Stimulated activated CD4-positive, alpha-beta T cell treated with anti-CD3 and anti-CD28 coated beads, TNF-alpha, amount 100 ng/mL, for 48 hours (primary cell): ENCODE measurements around the gene ALPP.
"Not testable (repeated sequence)": the region's sequence is repeated elsewhere in the genome, so short reads cannot be mapped to it uniquely, and the experiment has no call there.

Experiments used
- DNase-seq, 3 donors: peaks; one replicate each; pipeline ENCODE4 v3.0.0-alpha.2; 2020; ENCODE audit warnings: low read depth in 3 of 3

ALPP gene

DNA sequence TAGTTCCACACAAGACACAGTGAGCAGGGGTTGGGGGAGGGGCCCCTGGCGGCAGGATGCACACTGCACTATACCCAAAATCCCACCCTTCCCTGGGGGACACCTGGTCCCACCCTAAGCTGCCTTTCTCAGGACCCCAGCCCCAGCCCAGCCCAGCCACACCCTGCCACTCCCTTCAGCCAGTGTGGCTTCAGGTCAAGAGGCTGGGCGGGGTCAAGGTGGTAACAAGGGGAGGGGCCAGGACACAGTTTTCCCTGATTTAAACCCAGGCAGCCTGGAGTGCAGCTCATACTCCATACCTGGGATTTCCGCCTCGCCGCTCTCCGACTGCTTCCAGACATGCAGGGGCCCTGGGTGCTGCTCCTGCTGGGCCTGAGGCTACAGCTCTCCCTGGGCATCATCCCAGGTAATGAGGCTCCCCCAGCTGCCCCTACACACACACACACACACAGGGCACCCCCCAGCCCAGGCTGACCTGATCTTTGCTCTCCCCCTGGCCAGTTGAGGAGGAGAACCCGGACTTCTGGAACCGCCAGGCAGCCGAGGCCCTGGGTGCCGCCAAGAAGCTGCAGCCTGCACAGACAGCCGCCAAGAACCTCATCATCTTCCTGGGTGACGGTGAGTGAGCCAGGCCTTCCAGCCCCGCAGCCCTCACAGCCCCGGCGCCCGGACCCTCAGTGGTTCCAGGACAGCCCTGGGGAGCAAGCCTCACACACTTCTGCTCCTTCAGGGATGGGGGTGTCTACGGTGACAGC, 28.2 kb downstream of the ALPP start, which contains the start of gene ALPG:
Gene ALPG, plus strand, starts transcription at position 289 of the 755 bp plus-strand sequence. Its CDS starts 51 bp downstream, at position 340.
- no peak for DNase-seq

DNA sequence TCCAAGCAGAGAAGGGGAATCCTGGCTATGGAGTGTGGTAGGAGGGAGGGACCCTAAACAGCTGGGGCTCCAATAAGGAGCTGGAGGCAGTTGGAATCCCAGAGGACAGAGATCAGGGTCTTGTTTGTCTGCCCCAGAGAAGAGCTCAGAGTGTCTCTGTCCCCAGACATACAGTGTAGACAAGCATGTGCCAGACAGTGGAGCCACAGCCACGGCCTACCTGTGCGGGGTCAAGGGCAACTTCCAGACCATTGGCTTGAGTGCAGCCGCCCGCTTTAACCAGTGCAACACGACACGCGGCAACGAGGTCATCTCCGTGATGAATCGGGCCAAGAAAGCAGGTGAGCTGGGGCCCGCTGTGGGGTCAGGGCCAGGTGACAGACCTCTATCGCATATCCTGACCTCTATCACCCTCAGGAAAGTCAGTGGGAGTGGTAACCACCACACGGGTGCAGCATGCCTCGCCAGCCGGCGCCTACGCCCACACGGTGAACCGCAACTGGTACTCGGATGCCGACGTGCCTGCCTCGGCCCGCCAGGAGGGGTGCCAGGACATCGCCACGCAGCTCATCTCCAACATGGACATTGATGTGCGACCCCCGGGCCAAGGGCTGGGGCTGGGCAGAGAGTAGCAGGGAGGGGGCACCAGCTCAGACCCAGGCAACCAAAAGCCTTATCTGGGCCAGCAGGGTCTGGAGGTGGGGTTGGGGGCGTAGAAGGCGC, 29.0 kb downstream of the ALPP start:
- DNase-seq = not testable (repeated sequence)

- DNase-seq = not testable (repeated sequence)
These were observed 29.7 kb downstream of the ALPP start for GRCh38 chr2:232408269-232408668.

DNA sequence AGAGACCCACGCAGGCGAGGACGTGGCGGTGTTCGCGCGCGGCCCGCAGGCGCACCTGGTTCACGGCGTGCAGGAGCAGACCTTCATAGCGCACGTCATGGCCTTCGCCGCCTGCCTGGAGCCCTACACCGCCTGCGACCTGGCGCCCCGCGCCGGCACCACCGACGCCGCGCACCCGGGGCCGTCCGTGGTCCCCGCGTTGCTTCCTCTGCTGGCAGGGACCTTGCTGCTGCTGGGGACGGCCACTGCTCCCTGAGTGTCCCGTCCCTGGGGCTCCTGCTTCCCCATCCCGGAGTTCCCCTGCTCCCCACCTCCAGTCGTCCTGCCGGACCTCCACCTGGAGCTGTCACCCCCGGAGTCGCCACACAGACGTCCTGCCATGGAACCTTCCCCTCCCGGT, 31.1 kb downstream of the ALPP start:
- not testable (repeated sequence) for DNase-seq

DNA sequence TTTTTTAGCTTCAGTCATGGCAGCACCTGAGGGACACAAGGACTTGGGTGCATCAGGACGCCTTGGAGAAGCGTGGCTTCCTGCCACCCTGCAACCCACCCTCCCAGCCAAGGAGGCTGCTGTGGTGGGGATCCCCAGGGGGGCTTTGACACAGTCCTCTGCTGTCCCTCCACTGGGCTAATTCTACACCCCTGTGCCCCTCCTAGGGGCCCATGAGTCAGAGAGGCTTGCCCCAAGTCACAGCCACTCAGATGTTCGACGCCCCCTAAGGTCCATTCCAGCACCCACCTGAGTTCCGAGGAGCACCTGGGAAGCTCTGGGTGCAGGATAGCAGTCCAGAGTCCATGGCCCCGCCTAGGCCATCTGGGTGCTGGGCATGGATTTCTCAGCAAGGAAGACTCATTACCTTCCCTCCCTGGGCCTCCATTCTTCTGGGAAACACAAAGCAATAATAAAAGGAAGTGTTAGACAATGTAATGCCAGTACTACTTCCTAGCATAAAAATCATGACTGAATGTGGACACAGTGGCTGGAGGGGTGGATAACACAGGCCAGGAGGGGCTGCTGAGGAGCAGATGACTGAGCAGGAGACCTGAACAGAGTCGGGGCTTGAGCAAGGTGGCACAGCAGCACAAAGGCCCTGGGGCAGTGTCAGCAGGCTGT, 31.8 kb downstream of the ALPP start:
- no peak for DNase-seq

- no peak for DNase-seq
These were observed 33.5 kb downstream of the ALPP start for GRCh38 chr2:232411901-232412629.

DNA sequence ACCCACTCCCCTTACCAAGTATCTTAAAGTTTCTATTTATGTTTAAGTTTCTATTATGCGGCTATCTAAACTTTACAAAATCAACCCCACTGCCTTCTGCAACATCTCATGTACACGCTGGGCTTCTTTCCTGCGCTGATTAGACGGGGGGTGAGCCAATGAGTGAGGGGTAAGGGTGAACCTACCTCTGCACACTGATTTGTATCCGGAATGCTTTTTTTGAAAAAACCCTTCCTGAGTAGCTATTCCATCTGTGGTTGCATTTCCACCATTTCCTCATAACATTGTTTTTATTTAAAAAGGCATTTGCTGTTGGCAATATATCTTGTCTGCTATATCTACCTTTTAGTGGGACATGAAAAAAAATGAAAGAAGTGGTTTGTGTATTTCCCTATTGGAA, 34.4 kb downstream of the ALPP start:
- no peak for DNase-seq

GRCh38 chr2:232415138-232415690, 36.7 kb downstream of the ALPP start:
- no peak for DNase-seq

DNA sequence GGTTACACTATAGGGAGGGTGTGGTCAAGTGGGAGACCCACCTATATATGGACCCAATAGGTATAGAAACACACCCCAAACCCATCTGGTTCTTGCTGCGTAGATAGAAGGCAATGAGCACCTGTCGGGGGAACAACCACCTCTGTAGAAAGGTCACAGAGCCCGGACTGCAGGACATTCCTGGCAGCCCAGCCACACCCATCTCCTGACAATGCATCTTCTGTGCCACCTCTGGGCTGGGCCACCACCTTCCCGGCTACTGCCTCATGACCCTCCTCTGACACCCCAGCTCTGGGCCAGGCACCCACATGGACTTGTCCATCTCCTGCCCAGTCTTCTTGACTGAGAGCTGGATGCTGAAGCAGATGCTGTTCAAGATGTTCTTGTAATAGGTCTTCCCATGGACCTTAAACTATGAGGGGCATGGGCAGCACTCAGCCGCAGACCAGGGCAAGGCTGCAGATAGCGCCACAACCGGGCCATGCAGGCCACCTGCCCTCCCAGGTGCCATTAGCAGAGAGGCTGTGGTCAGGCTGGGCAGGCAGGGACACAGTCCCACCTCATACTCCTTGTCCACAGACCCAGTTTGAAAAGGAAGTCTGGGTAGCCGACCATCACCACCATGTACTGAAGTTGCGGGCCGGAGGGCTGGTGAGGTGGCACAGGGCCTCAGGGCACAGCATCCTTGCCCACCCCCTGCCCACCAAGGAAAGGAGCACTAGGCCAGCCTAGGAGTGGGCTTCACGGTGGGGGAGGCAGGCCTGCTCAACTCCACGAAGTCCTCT, 37.4 kb downstream of the ALPP start:
- DNase-seq = no peak

DNA sequence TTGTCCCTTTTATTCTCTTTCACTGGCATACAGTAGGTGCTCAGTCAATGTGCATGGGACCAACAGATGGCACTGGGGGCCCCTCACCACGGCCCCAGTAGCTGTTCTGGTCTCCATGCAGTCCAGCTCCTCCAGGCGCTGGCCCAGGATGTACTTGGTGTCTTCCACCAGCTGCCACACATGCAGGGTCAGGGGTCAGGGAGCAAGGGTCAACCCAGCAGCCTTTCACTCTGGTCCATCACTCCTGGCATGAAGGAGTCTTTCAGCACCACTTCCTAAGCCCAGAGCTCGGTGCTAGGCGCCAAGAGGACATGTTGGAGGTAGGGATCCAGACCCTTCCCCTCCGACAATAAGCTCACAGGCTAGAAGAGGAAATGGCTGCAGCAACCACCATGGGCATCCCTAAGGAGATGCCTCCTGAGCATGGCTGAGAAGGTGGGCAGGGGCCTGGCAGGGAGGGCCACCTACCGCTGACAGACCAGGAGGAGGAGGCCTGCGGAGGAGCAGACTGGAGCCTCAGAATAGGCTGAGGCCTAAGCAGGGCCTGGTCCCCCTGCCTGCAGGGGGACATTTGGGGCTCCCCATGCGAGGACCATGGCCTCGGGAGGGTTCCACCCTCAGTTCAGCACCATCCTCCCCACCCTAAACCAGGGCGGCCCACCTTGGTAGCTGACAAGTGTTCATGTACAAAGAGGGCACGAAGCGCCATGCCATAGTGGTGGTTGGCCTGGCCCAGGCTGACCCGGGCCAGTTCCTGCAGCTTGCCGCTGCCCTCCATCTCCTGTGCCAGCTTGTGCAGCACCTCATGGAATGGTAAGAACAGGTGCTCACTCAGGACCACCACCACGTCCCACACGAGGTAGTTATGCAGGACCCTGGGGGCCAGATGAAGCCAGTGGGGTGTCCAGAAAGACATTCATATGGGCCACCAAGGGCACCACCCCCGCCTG, 38.2 kb downstream of the ALPP start:
- DNase-seq = no peak

DNA sequence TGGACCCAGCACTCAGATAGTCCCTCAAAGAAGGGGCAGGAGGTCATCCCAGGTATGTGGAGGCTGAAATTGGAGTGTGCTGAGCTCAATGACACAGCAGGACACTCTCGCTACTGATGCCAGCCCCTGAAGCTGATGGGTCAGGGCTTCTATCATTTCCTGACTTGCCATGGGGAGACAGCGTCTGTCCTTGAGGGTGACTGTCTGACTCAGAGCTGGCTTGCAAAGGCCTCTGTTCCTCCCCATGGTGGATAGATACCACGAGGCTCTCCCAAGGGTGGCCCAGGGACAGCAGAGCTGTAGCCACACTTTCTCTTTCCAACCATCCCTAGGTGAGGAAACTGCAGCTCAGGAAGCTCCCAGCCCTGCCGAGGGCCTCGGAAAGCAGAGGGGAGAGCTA, 38.9 kb downstream of the ALPP start:
- DNase-seq = no peak

DNA sequence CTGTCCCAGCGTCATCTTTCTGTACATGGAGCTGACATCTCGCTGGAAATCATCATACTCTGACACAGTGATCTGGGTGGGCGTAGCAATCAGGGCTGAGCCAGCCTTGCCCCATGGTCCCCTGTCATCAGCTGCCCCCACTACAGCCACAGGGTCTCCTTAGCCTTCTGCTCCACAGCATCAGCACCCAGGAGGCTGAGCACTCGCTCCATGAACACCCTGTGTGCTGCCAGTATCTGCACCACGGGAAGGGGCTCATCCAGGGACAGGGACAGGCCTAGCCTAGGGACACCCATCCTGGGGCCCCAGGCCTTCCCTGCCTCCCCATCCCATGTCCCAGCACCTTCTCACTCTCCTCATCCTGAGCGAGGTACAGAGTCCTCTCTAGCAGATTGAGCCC, 39.5 kb downstream of the ALPP start:
- DNase-seq = no peak

DNA sequence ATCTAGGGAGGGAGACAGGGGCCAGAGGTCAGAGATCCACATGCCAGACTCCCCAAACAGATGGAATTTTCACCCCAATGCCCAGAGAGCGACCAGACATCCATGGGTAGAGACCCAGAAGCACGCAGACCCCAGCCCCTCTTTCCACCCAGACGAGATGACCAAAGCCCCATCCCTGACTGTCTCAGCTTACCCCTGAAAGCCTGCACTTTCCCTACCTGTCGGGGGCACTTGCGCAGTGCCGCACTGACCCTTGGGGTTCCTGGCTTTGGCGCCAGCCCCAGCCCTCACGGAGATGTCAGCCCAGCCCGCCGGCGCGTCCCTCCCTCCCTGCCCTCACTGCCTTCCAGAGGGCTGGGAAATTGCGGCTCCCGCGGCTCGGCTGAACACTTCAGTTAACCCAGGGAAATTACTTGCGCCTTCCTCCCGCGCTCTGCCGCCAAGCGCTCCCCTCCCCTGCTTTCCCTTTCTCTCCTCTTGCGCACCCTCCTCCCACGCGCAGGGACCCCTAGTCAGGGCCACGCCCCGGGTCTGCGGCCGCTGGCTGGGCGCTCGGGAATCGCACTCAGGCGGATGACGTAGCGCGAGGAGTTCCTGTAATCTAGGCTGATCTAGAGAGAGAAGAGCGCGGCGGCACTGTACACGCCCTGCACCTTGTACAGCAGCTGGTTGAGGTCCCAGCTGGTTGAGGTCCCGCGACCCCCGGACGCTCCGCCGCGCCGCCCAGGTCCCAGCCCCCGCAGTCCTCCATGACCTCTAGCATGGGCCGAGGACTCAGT, 40.1 kb downstream of the ALPP start:
- DNase-seq = no peak

DNA sequence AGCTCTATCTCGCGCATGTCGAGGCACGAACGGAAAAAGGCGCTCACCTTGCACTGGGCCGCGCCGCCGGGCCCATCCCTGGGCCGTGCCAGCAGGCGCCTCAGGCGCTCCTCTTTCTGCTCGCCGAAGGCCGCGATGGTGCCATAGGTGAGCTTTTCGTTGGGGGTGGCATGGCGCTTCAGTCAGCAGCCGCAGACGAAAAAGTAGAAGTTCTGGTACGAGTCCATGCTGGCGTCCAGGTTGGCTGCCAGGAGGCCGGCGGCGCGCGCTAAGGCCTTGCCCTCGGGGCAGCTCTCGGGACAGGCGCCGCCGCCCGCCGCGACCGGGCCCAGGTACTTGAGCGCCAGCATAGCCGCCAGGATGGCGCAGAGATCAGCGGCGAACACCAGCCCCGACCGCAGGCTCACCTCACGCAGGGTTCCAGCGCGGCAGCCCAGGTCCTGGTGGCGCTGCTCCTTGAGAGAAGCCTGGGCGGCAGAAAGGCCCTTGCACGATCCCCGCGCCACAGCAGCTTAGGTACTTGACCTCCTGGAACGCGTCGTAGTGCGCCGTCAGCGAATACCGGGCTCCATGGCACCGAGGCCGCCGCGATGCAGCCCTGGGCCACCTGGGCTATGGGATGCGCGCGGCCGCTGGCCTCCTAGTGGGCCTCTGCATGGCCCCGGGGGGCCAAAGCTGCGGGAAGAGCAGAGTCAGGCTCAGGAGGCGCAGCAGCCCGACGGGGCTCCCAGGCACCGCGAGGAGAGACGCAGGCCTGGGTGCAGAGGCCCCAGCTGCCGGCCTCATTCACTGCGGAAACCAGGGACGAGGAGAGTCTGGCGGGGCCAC, 40.9 kb downstream of the ALPP start:
- DNase-seq = no peak

- no peak for DNase-seq
These were observed 41.5 kb downstream of the ALPP start for GRCh38 chr2:232420073-232420454.

DNA sequence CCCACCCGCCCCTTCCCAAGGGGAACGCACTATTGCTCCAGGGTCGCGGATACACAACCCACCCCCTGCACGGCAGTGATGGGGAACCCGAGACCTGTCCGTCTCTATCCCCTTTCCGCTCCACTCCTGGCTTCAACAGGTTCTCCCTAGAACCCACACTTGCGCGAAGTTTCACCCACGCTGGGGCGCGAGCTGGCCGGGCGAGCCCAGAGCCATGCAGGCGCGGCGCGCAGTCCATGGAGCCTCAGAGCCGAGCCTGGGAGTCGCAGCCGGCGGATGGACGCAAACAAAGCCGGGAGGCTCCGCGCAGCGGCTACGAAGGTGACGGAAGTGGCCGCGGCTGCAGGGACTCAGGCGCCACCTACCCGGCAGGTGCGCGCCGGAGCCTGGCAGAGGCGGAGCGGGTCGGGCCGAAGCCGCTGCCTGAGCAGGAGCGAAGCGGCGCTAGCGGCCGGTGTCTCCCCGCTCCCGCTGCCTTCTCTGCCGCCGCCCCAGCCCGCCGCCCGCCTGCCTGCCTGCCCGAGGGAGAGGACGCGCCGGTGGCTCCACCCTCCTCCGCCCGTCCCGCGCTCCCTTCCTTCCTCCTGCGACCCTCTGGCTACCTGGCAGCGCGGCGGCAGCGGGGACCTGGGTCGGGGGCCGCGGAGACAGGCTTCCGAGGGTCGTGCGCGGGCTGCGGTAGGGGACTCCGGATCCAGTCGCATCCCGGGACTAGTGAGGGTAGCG, 42.1 kb downstream of the ALPP start:
- no peak for DNase-seq

- no peak for DNase-seq
These were observed 42.7 kb downstream of the ALPP start for GRCh38 chr2:232421189-232421785.
